ENCODE results near the gene RNF111.

- no peak for TF ChIP-seq CTCF (IDR thresholded peaks at IDR 0.05 in 4 of 5, conservative IDR thresholded peaks at IDR 0.05 in 1 of 5)
- TF ChIP-seq POLR2A (IDR thresholded peaks at IDR 0.05) = no peak
Observed at GRCh38 chr15:59039225-59039624, 51.8 kb downstream of the RNF111 start.
